DND-41 (cell line): ENCODE measurements around the gene IQGAP2.

Source experiments
- ATAC-seq: fragments of 200-7000 bp; cut with Tn5 transposase; 3 replicates; pipeline ENCODE4 v1.9.1; 2021; ENCODE audit warnings: low read depth; ENCODE audit not compliant: insufficient read depth
- DNase-seq: peaks from one replicate; pipeline ENCODE4 v3.0.0-alpha.2; 2020
- H2AFZ ChIP-seq: 2 replicates; pipeline ENCODE4 v1.6.0; 2012; ENCODE audit warnings: low read depth, low read length
- H3K27ac ChIP-seq: 2 replicates; pipeline ENCODE4 v1.5.1; 2012; ENCODE audit warnings: low read length, inconsistent platforms
- H3K27me3 ChIP-seq: fragments of 200-600 bp; sonication (generic); 2 replicates; pipeline ENCODE4 v1.6.0; 2012; ENCODE audit warnings: low read length, mild to moderate bottlenecking, inconsistent platforms; ENCODE audit not compliant: insufficient read depth, poor library complexity
- H3K36me3 ChIP-seq: 2 replicates; pipeline ENCODE4 v1.5.1; 2012; ENCODE audit warnings: low read length, inconsistent platforms; ENCODE audit not compliant: insufficient read depth
- H3K4me1 ChIP-seq: 2 replicates; pipeline ENCODE4 v1.5.1; 2012; ENCODE audit warnings: mild to moderate bottlenecking, low read length; ENCODE audit not compliant: insufficient read depth
- H3K4me2 ChIP-seq: 2 replicates; pipeline ENCODE4 v1.6.0; 2012; ENCODE audit warnings: mild to moderate bottlenecking, moderate library complexity, low read length, inconsistent platforms; ENCODE audit not compliant: insufficient read depth
- H3K4me3 ChIP-seq, 2 experiments: fragments of 200-600 bp in 1 of 2; shearing (Covaris generic) in 1 of 2; 2 replicates each; pipeline ENCODE4 v1.5.1; 2012 to 2016; ENCODE audit warnings: inconsistent platforms in 2 of 2, low read length in 2 of 2, mild to moderate bottlenecking in 2 of 2, low read depth in 1 of 2, moderate library complexity in 1 of 2
- H3K79me2 ChIP-seq: 2 replicates; pipeline ENCODE4 v1.6.0; 2012; ENCODE audit warnings: low read length, inconsistent platforms; ENCODE audit not compliant: insufficient read depth
- H3K9ac ChIP-seq: 2 replicates; pipeline ENCODE4 v1.6.0; 2012; ENCODE audit warnings: low read depth, mild to moderate bottlenecking, inconsistent platforms, low read length, moderate library complexity
- H3K9me3 ChIP-seq: 2 replicates; pipeline ENCODE4 v1.5.1; 2012; ENCODE audit warnings: low read length, moderate library complexity, mild to moderate bottlenecking, inconsistent platforms; ENCODE audit not compliant: insufficient read depth, severe bottlenecking
- H4K20me1 ChIP-seq: 2 replicates; pipeline ENCODE4 v1.6.0; 2012; ENCODE audit warnings: low read length; ENCODE audit not compliant: insufficient read depth
- CTCF ChIP-seq: IDR thresholded peaks from 2 replicates; pipeline ENCODE4 v1.5.1; 2012; ENCODE audit warnings: borderline replicate concordance, low read length, moderate library complexity, mild to moderate bottlenecking; ENCODE audit not compliant: poor library complexity, severe bottlenecking; ENCODE audit errors: extremely low read depth
- EZH2 ChIP-seq: IDR thresholded peaks from 3 replicates; pipeline ENCODE4 v1.6.1; 2012; ENCODE audit warnings: borderline replicate concordance, low read depth, mild to moderate bottlenecking, moderate library complexity, low read length, inconsistent platforms; ENCODE audit not compliant: severe bottlenecking

Gene IQGAP2

GRCh38 chr5:76503929-76504328 lies 100.8 kb downstream of the IQGAP2 start:
- DNase-seq (no peak), ATAC-seq (no peak)
- H3K4me2 ChIP-seq: no peak overlapping the region
- no peaks in the 10 kb centered on the region for H3K9me3 ChIP-seq
- H3K4me1 ChIP-seq: no peaks in the 10 kb centered on the region
- H3K27me3 ChIP-seq: no peaks in the 10 kb centered on the region
- H2AFZ ChIP-seq: no peak overlapping the region
- no peaks in the 10 kb centered on the region for H4K20me1 ChIP-seq
- H3K4me3 ChIP-seq: no peak overlapping the region
- H3K9ac ChIP-seq: no peak overlapping the region
- H3K27ac ChIP-seq: no peak overlapping the region
- H3K79me2 ChIP-seq: no peaks in the 10 kb centered on the region
- H3K36me3 ChIP-seq: no peaks in the 10 kb centered on the region
- TF ChIP-seq EZH2: no peak
- no peak for TF ChIP-seq CTCF

- H3K4me3 ChIP-seq: no peak overlapping the region
- no peaks in the 10 kb centered on the region for H3K4me1 ChIP-seq
- no peaks in the 10 kb centered on the region for H3K9me3 ChIP-seq
- no peaks in the 10 kb centered on the region for H3K79me2 ChIP-seq
- H2AFZ ChIP-seq: no peak overlapping the region
- H3K27ac ChIP-seq: no peak overlapping the region
- DNase-seq (no peak), ATAC-seq (no peak)
- TF ChIP-seq EZH2 (no peak), CTCF (no peak)
- no peak overlapping the region for H3K4me2 ChIP-seq
- H4K20me1 ChIP-seq: no peaks in the 10 kb centered on the region
- H3K36me3 ChIP-seq: no peaks in the 10 kb centered on the region
- H3K27me3 ChIP-seq: no peaks in the 10 kb centered on the region
- H3K9ac ChIP-seq: no peak overlapping the region
Measured at GRCh38 chr5:76504901-76505564, 101.9 kb downstream of the IQGAP2 start.

- Histone ChIP-seq H3K9me3 (no peaks in the 10 kb centered on the region), H3K4me1 (no peaks in the 10 kb centered on the region)
Measured at GRCh38 chr5:76513476-76513875, 110.4 kb downstream of the IQGAP2 start.

More at GRCh38 chr5:76513476-76513875, 110.4 kb downstream of the IQGAP2 start:
- Histone ChIP-seq H3K27me3 (no peaks in the 10 kb centered on the region), H3K36me3 (no peaks in the 10 kb centered on the region), H3K4me2 (no peak overlapping the region), H3K79me2 (no peaks in the 10 kb centered on the region), H3K4me3 (no peak overlapping the region), H3K9ac (no peak overlapping the region), H2AFZ (no peak overlapping the region), H3K27ac (no peak overlapping the region), H4K20me1 (no peaks in the 10 kb centered on the region)
- DNase-seq: no peak
- no peak for TF ChIP-seq CTCF
- no peak for TF ChIP-seq EZH2
- no peak for ATAC-seq
